Islet of Langerhans (tissue), 1 donor: ENCODE results near the gene MMP11.

Source experiments
- FAIRE-seq: peaks from one replicate; lab custom pipeline; 2011; peaks lifted over from hg19 to GRCh38; lab: Jason Lieb, UNC

Gene MMP11

DNA sequence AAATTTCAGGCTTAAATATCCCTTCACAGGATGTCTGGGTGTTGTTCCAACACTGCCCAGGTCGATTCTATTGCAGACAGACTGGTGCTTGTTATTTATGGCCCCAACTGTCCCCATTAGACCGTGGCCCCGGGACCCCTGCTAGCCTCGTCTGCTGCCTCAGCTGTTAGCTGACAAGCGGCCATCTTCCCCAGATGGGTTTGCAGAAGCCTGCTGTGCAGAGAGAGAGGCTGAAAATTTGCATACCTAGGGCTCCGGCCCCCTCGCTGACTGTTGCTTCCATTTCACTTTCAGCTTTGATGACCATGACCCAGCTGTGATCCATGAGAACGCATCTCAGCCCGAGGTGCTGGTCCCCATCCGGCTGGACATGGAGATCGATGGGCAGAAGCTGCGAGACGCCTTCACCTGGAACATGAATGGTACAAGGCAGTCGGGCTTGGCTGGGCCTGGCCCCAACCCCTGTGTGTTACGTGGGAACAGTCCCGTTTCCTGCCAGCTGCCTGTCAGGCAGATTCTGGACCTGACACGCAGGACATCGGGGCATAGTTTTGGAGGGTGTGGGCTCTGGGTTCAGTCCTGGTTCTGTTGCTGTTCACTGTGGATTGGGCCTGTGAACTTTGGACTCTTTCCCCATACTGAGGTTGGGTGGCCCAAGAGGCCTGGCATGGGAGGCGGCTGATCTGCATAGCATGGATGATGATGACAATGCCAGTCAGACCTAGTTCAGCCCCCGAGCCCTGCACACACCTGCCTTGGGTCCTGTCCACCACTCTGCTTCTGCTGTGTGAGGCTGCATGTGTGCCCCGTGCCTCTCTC lies 30.6 kb downstream of the MMP11 start:
- FAIRE-seq = no peak

GRCh38 chr22:23804781-23805291 lies 32.2 kb downstream of the MMP11 start:
- no peak for FAIRE-seq

DNA sequence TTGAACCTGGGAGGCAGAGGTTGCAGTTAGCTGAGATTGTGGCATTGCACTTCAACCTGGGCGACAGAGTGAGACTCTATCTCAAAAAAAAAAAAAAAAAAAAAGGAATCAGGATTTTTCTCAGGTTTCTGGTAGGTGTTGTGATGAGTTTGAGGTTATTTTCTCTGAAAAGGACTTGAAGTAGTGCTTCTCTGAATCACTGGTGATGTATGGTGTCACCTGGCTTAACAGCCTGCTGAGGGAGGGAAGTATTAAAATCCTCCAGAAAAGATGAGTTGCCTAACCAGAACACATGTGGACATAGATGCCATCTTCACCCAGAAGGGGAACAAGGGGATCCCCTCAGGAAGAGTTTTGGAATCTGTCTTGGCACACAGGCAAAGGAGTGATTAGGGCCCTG lies 34.2 kb downstream of the MMP11 start:
- no peak for FAIRE-seq

GRCh38 chr22:23812378-23812777 lies 39.7 kb downstream of the MMP11 start:
- no peak for FAIRE-seq

- no peak for FAIRE-seq
These were observed 43.0 kb downstream of the MMP11 start for GRCh38 chr22:23815541-23816155.

GRCh38 chr22:23816156-23816976 lies 43.7 kb downstream of the MMP11 start:
- no peak for FAIRE-seq

GRCh38 chr22:23817146-23817545 lies 44.5 kb downstream of the MMP11 start:
- no peak for FAIRE-seq

DNA sequence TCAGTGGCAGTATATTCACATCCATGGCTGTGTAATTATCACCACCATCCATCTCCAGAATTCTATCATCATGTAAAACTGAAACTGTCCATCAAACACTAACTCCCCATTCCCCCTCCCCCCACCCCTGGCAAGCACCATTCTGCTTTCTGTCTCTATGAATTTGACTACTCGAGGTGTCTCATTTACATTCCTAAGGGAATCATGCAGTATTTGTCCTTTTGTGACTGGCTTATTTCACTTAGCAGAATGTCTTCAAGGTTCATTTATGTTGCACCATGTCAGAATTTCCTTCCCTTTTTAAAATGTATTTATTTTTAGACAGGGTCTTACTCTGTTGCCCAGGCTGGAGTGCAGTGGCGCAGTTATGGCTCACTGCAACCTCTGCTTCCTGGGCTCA lies 45.9 kb downstream of the MMP11 start:
- FAIRE-seq = no peak

- FAIRE-seq = no peak
These were observed 48.1 kb downstream of the MMP11 start for GRCh38 chr22:23820748-23821211.

GRCh38 chr22:23822101-23822671 lies 49.5 kb downstream of the MMP11 start:
- no peak for FAIRE-seq

DNA sequence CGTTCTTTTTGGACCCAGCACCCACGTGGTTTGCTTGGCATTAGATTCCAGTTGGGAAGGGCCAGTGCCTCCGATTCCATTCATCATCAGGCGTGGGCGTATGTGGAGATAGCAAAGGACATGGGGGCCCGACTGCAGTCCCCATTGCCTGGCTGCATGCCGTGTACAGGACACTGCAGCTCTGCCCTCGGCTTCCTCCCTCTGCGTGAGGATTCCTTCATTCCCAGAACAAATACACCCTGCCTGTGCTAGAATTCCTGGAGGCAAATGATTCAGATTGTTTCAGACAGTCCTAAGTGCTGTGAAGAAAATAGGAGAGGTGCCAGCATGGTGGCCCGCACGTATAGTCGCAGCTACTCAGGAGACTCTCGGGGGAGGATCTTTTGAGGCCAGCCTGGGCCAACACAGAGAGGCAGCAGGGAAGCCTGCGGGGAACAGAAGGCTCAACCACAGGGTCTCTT lies 50.7 kb downstream of the MMP11 start:
- no peak for FAIRE-seq

GRCh38 chr22:23824476-23825245 lies 52.0 kb downstream of the MMP11 start:
- no peak for FAIRE-seq

- FAIRE-seq = no peak
These were observed 52.7 kb downstream of the MMP11 start for GRCh38 chr22:23825246-23825905.

DNA sequence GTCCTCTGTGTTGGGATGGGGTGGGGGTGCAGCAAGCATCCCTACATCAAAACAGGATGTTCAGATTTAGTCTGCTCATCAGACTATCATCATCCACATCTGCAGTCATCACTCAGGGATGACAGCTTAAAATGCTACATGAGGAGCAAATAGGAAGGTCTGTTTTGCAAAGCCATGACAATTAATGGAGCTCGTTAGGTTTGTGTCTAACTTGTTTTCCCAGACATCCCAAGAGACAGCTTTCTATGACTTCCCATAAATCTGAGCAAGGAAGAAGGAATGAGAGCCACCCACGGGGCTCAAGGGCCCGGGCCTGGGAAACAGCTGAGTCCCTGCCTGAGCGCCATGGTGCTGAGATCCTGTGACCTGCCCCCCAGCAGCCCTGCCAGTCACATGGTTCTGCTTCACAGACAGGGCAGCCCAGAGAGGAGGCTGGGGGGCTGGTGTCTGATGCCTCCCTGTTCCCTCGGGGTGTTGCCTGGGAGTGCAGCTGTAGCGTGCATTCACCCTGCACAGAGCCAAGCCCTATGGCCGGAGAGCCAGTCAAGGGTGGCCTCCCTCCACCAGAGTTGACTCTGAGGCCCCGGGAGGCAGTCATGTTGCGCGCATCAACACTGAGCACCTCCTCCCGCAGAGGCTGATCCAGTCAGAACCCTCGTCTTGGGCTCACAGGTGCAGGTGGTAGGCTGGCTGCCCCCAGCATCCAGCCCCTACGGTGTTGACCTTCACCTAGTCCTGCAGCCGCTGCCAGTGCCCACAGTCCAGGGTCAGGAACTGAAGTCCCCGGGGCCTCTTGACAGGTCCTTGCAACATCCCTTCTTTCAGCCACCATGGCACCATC lies 54.1 kb downstream of the MMP11 start:
- FAIRE-seq = no peak

- FAIRE-seq = no peak
These were observed 54.8 kb downstream of the MMP11 start for GRCh38 chr22:23827351-23827995.

- FAIRE-seq = no peak
These were observed 56.4 kb downstream of the MMP11 start for GRCh38 chr22:23828800-23829680.

DNA sequence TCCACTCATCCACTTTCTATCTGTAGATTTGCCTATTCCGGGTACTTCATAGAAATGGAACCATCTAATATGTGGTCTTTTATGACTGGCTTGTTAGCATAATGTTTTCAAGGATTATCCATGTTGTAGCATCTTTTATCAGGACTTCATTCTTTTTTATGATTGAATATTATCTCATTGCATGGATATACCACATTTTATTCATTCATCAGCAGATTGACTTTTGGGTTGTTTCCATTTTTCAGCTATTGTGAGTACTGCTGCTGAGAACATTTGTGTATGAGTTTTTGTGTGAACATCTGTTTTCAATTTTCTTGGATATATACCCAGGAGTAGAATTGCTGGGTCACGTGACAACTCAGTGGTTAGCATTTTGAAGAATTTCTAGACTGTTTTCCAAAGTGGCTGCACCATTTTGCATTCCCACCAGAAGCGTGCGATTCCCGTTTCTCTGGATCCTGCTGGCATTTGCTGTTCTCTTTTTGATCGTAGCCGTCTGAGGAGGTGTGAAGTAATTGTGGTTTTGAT lies 57.3 kb downstream of the MMP11 start:
- FAIRE-seq = no peak

GRCh38 chr22:23831261-23831660 lies 58.6 kb downstream of the MMP11 start:
- no peak for FAIRE-seq
